ENCODE results near the gene MAMDC4.

- TF ChIP-seq CTCF (IDR thresholded peaks at IDR 0.05) (no peak), POLR2A (IDR thresholded peaks at IDR 0.05) (no peak)
Measured at GRCh38 chr9:136907011-136907914, 55.1 kb downstream of the MAMDC4 start.
